WTC11 (cell line): ENCODE data around the gene CADM4. TPM values are rescaled to one million over a fixed set of nuclear protein-coding genes. Genes with fewer than 3 reads are reported as not detected.

ENCODE experiments used
- ATAC-seq: fragments of 200-7000 bp; cut with Tn5 transposase; 2 replicates; pipeline ENCODE4 v1.10.0; 2021; ENCODE audit warnings: mild to moderate bottlenecking, moderate library complexity
- CTCF ChIA-PET: fragments of 300-600 bp; sonication (Branson Sonifier 250); formaldehyde crosslinking; loops from one replicate; lab custom pipeline; 2021; ENCODE audit warnings: antibody characterized with exemption; lab: Charles Lee
- POLR2A ChIA-PET: fragments of 350-600 bp; sonication (Branson Sonifier 250); formaldehyde crosslinking; loops from one replicate; lab custom pipeline; 2021; ENCODE audit warnings: antibody characterized with exemption; lab: Charles Lee
- DNase-seq: peaks from one replicate; pipeline ENCODE4 v3.0.0; 2021; ENCODE audit warnings: low spot score
- H3K27ac Mint-ChIP-seq: 2 replicates; pipeline ENCODE4 v1.8.0; 2021; ENCODE audit warnings: mixed read lengths
- H3K27me3 Mint-ChIP-seq: 2 replicates; pipeline ENCODE4 v1.8.0; 2021; ENCODE audit warnings: low read depth, mild to moderate bottlenecking, moderate library complexity, mixed read lengths
- H3K36me3 Mint-ChIP-seq: 2 replicates; pipeline ENCODE4 v1.8.0; 2021; ENCODE audit warnings: mixed read lengths
- H3K4me1 Mint-ChIP-seq: 2 replicates; pipeline ENCODE4 v1.8.0; 2022; ENCODE audit warnings: mixed read lengths
- H3K4me3 Mint-ChIP-seq: 2 replicates; pipeline ENCODE4 v1.8.0; 2021; ENCODE audit warnings: mild to moderate bottlenecking, moderate library complexity, mixed read lengths
- H3K9me3 Mint-ChIP-seq: 2 replicates; pipeline ENCODE4 v1.8.0; 2021; ENCODE audit warnings: mixed read lengths
- ATF6 ChIP-seq: sonication (generic); formaldehyde crosslinking; IDR thresholded peaks from 2 replicates; pipeline ENCODE4 v1.8.1; 2023; ENCODE audit warnings: mild to moderate bottlenecking, missing genetic modification reagents
- E2F4 ChIP-seq: sonication (generic); formaldehyde crosslinking; IDR thresholded peaks from 2 replicates; pipeline ENCODE4 v1.8.1; 2022; ENCODE audit warnings: low read depth, mild to moderate bottlenecking, moderate library complexity, missing genetic modification reagents, borderline replicate concordance
- ELF4 ChIP-seq: sonication (generic); formaldehyde crosslinking; IDR thresholded peaks from 2 replicates; pipeline ENCODE4 v1.8.1; 2022; ENCODE audit warnings: low read depth, mild to moderate bottlenecking, moderate library complexity, missing genetic modification reagents
- EMX1 ChIP-seq: fragments of 250-450 bp; sonication (Bioruptor Pico); IDR thresholded peaks from 2 replicates; pipeline ENCODE4 v1.8.0; 2021; ENCODE audit warnings: mild to moderate bottlenecking
- ESRRA ChIP-seq: sonication (generic); formaldehyde crosslinking; IDR thresholded peaks from 2 replicates; pipeline ENCODE4 v1.8.1; 2022; ENCODE audit warnings: mild to moderate bottlenecking, missing genetic modification reagents, borderline replicate concordance
- IRF2 ChIP-seq: sonication (generic); formaldehyde crosslinking; IDR thresholded peaks from 2 replicates; pipeline ENCODE4 v1.8.0; 2022; ENCODE audit warnings: low read depth, missing genetic modification reagents, borderline replicate concordance
- JUN ChIP-seq: sonication (generic); formaldehyde crosslinking; IDR thresholded peaks from 2 replicates; pipeline ENCODE4 v1.8.0; 2023; ENCODE audit warnings: mild to moderate bottlenecking, missing genetic modification reagents
- MLX ChIP-seq: sonication (generic); formaldehyde crosslinking; IDR thresholded peaks from 2 replicates; pipeline ENCODE4 v1.8.1; 2023; ENCODE audit warnings: mild to moderate bottlenecking, missing genetic modification reagents, moderate library complexity
- NFYB ChIP-seq: sonication (generic); formaldehyde crosslinking; conservative IDR thresholded peaks from 2 replicates; pipeline ENCODE4 v1.8.0; 2022; ENCODE audit warnings: low read depth, missing genetic modification reagents
- RORB ChIP-seq: fragments of 250-450 bp; sonication (Bioruptor Pico); IDR thresholded peaks from 2 replicates; pipeline ENCODE4 v1.9.0; 2021; ENCODE audit warnings: mild to moderate bottlenecking
- SOX15 ChIP-seq: fragments of 250-450 bp; sonication (Bioruptor Pico); IDR thresholded peaks from 2 replicates; pipeline ENCODE4 v1.9.0; 2021; ENCODE audit warnings: mild to moderate bottlenecking
- TP53 ChIP-seq: sonication (generic); formaldehyde crosslinking; IDR thresholded peaks from 2 replicates; pipeline ENCODE4 v1.8.1; 2023; ENCODE audit warnings: mild to moderate bottlenecking, missing genetic modification reagents
- USF2 ChIP-seq: sonication (generic); formaldehyde crosslinking; IDR thresholded peaks from 2 replicates; pipeline ENCODE4 v1.8.1; 2023; ENCODE audit warnings: mild to moderate bottlenecking, missing genetic modification reagents, moderate library complexity
- ZNF138 ChIP-seq: sonication (generic); formaldehyde crosslinking; conservative IDR thresholded peaks from 2 replicates; pipeline ENCODE4 v1.8.1; 2022; ENCODE audit warnings: mild to moderate bottlenecking, moderate library complexity, missing genetic modification reagents
- ZNF263 ChIP-seq: sonication (generic); formaldehyde crosslinking; IDR thresholded peaks from 2 replicates; pipeline ENCODE4 v1.8.1; 2022; ENCODE audit warnings: low read depth, mild to moderate bottlenecking, moderate library complexity, missing genetic modification reagents
- ZNF317 ChIP-seq: sonication (generic); formaldehyde crosslinking; IDR thresholded peaks from 2 replicates; pipeline ENCODE4 v1.8.1; 2023; ENCODE audit warnings: low read depth, mild to moderate bottlenecking, moderate library complexity, missing genetic modification reagents, borderline replicate concordance
- ZNF423 ChIP-seq: fragments of 250-450 bp; sonication (Bioruptor Pico); IDR thresholded peaks from 2 replicates; pipeline ENCODE4 v2.1.2; 2022; ENCODE audit warnings: mild to moderate bottlenecking, moderate library complexity
- total RNA-seq: library from RNA; stranded (reverse); gene quantifications from 3 replicates; pipeline ENCODE4 v1.2.3, GENCODE V29; 2021
- TF ChIP-seq, protein P1 (sequence below): fragments of 250-450 bp; sonication (Bioruptor Pico); IDR thresholded peaks from 2 replicates; pipeline ENCODE4 v1.9.0; 2021; ENCODE audit warnings: mild to moderate bottlenecking
- TF ChIP-seq, protein P2 (sequence below): sonication (generic); formaldehyde crosslinking; IDR thresholded peaks from 2 replicates; pipeline ENCODE4 v1.8.0; 2022; ENCODE audit warnings: mild to moderate bottlenecking, missing genetic modification reagents
- TF ChIP-seq, protein P3 (sequence below): sonication (generic); formaldehyde crosslinking; IDR thresholded peaks from 2 replicates; pipeline ENCODE4 v1.8.1; 2022; ENCODE audit warnings: low read depth, missing genetic modification reagents, borderline replicate concordance
- TF ChIP-seq, protein P4 (sequence below): sonication (generic); formaldehyde crosslinking; IDR thresholded peaks from 2 replicates; pipeline ENCODE4 v1.8.0; 2022; ENCODE audit warnings: mild to moderate bottlenecking, missing genetic modification reagents

Gene CADM4
- total RNA-seq, 1 experiment from 2014 or later, result 13.3 TPM

GRCh38 chr19:43675269-43675879, 35.7 kb upstream of the CADM4 start (continued):
- TF ChIP-seq, protein P1, sequence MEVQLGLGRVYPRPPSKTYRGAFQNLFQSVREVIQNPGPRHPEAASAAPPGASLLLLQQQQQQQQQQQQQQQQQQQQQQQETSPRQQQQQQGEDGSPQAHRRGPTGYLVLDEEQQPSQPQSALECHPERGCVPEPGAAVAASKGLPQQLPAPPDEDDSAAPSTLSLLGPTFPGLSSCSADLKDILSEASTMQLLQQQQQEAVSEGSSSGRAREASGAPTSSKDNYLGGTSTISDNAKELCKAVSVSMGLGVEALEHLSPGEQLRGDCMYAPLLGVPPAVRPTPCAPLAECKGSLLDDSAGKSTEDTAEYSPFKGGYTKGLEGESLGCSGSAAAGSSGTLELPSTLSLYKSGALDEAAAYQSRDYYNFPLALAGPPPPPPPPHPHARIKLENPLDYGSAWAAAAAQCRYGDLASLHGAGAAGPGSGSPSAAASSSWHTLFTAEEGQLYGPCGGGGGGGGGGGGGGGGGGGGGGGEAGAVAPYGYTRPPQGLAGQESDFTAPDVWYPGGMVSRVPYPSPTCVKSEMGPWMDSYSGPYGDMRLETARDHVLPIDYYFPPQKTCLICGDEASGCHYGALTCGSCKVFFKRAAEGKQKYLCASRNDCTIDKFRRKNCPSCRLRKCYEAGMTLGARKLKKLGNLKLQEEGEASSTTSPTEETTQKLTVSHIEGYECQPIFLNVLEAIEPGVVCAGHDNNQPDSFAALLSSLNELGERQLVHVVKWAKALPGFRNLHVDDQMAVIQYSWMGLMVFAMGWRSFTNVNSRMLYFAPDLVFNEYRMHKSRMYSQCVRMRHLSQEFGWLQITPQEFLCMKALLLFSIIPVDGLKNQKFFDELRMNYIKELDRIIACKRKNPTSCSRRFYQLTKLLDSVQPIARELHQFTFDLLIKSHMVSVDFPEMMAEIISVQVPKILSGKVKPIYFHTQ (CRISPR knock-in tag), result no peak
- TF ChIP-seq ELF4 (CRISPR knock-in tag), result no peak
- TF ChIP-seq E2F4 (CRISPR knock-in tag), result no peak
- TF ChIP-seq NFYB (CRISPR knock-in tag), result no peak
- TF ChIP-seq, protein P2, sequence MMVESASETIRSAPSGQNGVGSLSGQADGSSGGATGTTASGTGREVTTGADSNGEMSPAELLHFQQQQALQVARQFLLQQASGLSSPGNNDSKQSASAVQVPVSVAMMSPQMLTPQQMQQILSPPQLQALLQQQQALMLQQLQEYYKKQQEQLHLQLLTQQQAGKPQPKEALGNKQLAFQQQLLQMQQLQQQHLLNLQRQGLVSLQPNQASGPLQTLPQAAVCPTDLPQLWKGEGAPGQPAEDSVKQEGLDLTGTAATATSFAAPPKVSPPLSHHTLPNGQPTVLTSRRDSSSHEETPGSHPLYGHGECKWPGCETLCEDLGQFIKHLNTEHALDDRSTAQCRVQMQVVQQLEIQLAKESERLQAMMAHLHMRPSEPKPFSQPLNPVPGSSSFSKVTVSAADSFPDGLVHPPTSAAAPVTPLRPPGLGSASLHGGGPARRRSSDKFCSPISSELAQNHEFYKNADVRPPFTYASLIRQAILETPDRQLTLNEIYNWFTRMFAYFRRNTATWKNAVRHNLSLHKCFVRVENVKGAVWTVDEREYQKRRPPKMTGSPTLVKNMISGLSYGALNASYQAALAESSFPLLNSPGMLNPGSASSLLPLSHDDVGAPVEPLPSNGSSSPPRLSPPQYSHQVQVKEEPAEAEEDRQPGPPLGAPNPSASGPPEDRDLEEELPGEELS (CRISPR knock-in tag), result no peak
- no peak for TF ChIP-seq ZNF138 (CRISPR knock-in tag)
- TF ChIP-seq TP53 (CRISPR knock-in tag), result no peak
- no peak for TF ChIP-seq MLX
- no peak for TF ChIP-seq ZNF317

DNA sequence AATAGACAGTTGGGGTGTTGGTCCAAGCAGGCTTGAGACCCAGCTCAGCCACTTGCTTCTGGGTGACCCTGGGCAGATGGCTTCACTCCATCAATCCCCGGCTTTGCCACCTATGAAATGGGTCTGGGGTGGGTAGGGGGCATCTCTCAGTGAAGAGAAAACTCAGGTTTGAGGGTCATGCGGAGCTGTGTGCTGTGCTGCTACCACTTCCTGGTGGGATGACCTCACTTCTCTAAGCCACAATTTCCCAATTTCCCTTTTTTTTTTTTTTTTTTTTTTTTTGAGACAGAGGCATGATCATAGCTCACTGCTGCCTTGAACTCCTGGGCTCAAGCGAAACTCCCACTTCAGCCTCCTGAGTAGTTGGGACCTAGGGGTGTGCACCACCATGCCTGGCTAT, 34.9 kb upstream of the CADM4 start:
- Mint-ChIP-seq H3K4me1 (peaks cover 24% of the 10 kb centered on the region), H3K4me3 (no peak overlapping the region), H3K27ac (no peak overlapping the region), H3K9me3 (no peaks in the 10 kb centered on the region), H3K27me3 (peaks cover 17% of the 10 kb centered on the region), H3K36me3 (no peaks in the 10 kb centered on the region)
- ChIA-PET CTCF (interaction anchor here (0.6 to 1.7 kb wide), 4 partner anchors 12 to 336 kb away, joined by 3 to 4 read pairs (median 4); no protein-coding TSS in a partner anchor), POLR2A (no interaction called here)
- DNase-seq (no peak), ATAC-seq (no peak)
- TF ChIP-seq IRF2 (CRISPR knock-in tag), result no peak
- TF ChIP-seq RORB (CRISPR knock-in tag), result no peak
- no peak for TF ChIP-seq SOX15
- no peak for TF ChIP-seq USF2 (CRISPR knock-in tag)
- no peak for TF ChIP-seq ZNF423 (CRISPR knock-in tag)
- TF ChIP-seq, protein P3, sequence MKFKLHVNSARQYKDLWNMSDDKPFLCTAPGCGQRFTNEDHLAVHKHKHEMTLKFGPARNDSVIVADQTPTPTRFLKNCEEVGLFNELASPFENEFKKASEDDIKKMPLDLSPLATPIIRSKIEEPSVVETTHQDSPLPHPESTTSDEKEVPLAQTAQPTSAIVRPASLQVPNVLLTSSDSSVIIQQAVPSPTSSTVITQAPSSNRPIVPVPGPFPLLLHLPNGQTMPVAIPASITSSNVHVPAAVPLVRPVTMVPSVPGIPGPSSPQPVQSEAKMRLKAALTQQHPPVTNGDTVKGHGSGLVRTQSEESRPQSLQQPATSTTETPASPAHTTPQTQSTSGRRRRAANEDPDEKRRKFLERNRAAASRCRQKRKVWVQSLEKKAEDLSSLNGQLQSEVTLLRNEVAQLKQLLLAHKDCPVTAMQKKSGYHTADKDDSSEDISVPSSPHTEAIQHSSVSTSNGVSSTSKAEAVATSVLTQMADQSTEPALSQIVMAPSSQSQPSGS (CRISPR knock-in tag), result no peak
- no peak for TF ChIP-seq ATF6 (CRISPR knock-in tag)
- no peak for TF ChIP-seq ESRRA
- TF ChIP-seq, protein P2 (CRISPR knock-in tag), result no peak
- no peak for TF ChIP-seq ZNF263 (CRISPR knock-in tag)
- TF ChIP-seq, protein P4, sequence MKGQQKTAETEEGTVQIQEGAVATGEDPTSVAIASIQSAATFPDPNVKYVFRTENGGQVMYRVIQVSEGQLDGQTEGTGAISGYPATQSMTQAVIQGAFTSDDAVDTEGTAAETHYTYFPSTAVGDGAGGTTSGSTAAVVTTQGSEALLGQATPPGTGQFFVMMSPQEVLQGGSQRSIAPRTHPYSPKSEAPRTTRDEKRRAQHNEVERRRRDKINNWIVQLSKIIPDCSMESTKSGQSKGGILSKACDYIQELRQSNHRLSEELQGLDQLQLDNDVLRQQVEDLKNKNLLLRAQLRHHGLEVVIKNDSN, result no peak
- TF ChIP-seq JUN (CRISPR knock-in tag), result no peak
- no peak for TF ChIP-seq EMX1 (CRISPR knock-in tag)
